H1 (cell line): ENCODE results near the gene DEDD2. TPM values are rescaled to one million over a fixed set of nuclear protein-coding genes. Genes with fewer than 3 reads are reported as not detected.

Source experiments
- CTCF ChIA-PET: fragments of 300-600 bp; sonication (Branson Sonifier 250); formaldehyde crosslinking; loops from one replicate; lab custom pipeline; 2021; ENCODE audit not compliant: partially characterized antibody; lab: Charles Lee
- POLR2A ChIA-PET: fragments of 300-600 bp; sonication (Branson Sonifier 250); formaldehyde crosslinking; loops from one replicate; lab custom pipeline; 2021; ENCODE audit warnings: inconsistent platforms; ENCODE audit not compliant: partially characterized antibody; lab: Charles Lee
- DNase-seq, 2 experiments: peaks; one replicate each; pipeline versions ENCODE4 v3.0.0 to v3.0.0-alpha.2; 2010 to 2022; ENCODE audit warnings: low spot score in 2 of 2, low read depth in 1 of 2, mixed read lengths in 1 of 2
- FAIRE-seq: peaks from 2 replicates; lab custom pipeline; 2011; peaks lifted over from hg19 to GRCh38; lab: Jason Lieb, UNC
- H2AFZ ChIP-seq: 2 replicates; pipeline ENCODE4 v1.8.1; 2012; ENCODE audit warnings: low read length, inconsistent platforms
- H2AK5ac ChIP-seq: 2 replicates; pipeline ENCODE4 v1.6.1; 2013; ENCODE audit warnings: low read depth, low read length
- H2BK120ac ChIP-seq: replicated peaks from 2 replicates; pipeline ENCODE3; 2013; ENCODE audit warnings: low read depth, low read length, inconsistent platforms
- H2BK12ac ChIP-seq: 2 replicates; pipeline ENCODE4 v1.6.1; 2013; ENCODE audit warnings: low read depth, low read length
- H2BK15ac ChIP-seq: 2 replicates; pipeline ENCODE4 v1.6.1; 2013; ENCODE audit warnings: low read length
- H2BK20ac ChIP-seq: 2 replicates; pipeline ENCODE4 v1.6.1; 2013; ENCODE audit warnings: low read length
- H2BK5ac ChIP-seq: 2 replicates; pipeline ENCODE4 v1.6.1; 2013; ENCODE audit warnings: low read depth, low read length
- H3K14ac ChIP-seq: 2 replicates; pipeline ENCODE4 v1.6.1; 2013; ENCODE audit warnings: inconsistent platforms; ENCODE audit not compliant: insufficient read length
- H3K18ac ChIP-seq: 2 replicates; pipeline ENCODE4 v1.6.1; 2013; ENCODE audit warnings: low read length; ENCODE audit errors: extremely low read depth
- H3K23ac ChIP-seq: 2 replicates; pipeline ENCODE4 v1.6.1; 2013; ENCODE audit warnings: inconsistent platforms; ENCODE audit not compliant: insufficient read length
- H3K23me2 ChIP-seq: 2 replicates; pipeline ENCODE4 v1.6.1; 2013; ENCODE audit warnings: low read depth, low read length
- H3K27ac ChIP-seq: 2 replicates; pipeline ENCODE4 v1.6.1; 2011; ENCODE audit warnings: low read depth, low read length, inconsistent platforms
- H3K27me3 ChIP-seq, 4 experiments: replicated peaks in 1 of 4; 1 replicate in 1 of 4; 2 replicates in 3 of 4; pipeline versions ENCODE4 v1.6.1 to v1.8.1; 2011 to 2013; ENCODE audit warnings: low read length in 3 of 4, mild to moderate bottlenecking in 3 of 4, inconsistent platforms in 2 of 4, mixed read lengths in 2 of 4, moderate library complexity in 1 of 4; ENCODE audit not compliant: control insufficient read depth in 3 of 4, insufficient read depth in 3 of 4; ENCODE audit errors: extremely low read depth in 1 of 4
- H3K36me3 ChIP-seq, 4 experiments: 2 replicates each; pipeline versions ENCODE4 v1.6.1 to v1.8.1; 2011 to 2013; ENCODE audit warnings: mild to moderate bottlenecking in 4 of 4, low read length in 3 of 4, moderate library complexity in 2 of 4, control low read depth in 1 of 4, inconsistent platforms in 1 of 4; ENCODE audit not compliant: insufficient read depth in 4 of 4, control insufficient read depth in 2 of 4
- H3K4ac ChIP-seq: replicated peaks from 2 replicates; pipeline ENCODE3; 2013; ENCODE audit warnings: low read length, low read depth, mixed read lengths, inconsistent platforms; ENCODE audit not compliant: insufficient read length
- H3K4me1 ChIP-seq, 4 experiments: replicated peaks in 1 of 4; 1 replicate in 1 of 4; 2 replicates in 3 of 4; pipeline versions ENCODE4 v1.6.1 to v1.8.1; 2011 to 2013; ENCODE audit warnings: low read length in 3 of 4, inconsistent platforms in 2 of 4, mixed read lengths in 1 of 4; ENCODE audit not compliant: insufficient read depth in 4 of 4, control insufficient read depth in 3 of 4
- H3K4me2 ChIP-seq, 2 experiments: 2 replicates each; pipeline versions ENCODE4 v1.6.1 to v1.8.1; 2011 to 2013; ENCODE audit warnings: low read depth in 2 of 2, low read length in 2 of 2, control low read depth in 1 of 2, inconsistent platforms in 1 of 2, mild to moderate bottlenecking in 1 of 2; ENCODE audit not compliant: insufficient read depth in 1 of 2
- H3K4me3 ChIP-seq, 4 experiments: fragments of 200-600, 300-600 bp in 1 of 4; sonication (generic), shearing (Covaris generic), sonication (Bioruptor Twin) in 1 of 4; 2 replicates each; pipeline versions ENCODE4 v1.5.1 to v1.8.1; 2011 to 2016; ENCODE audit warnings: low read length in 4 of 4, low read depth in 3 of 4, control low read depth in 2 of 4, inconsistent platforms in 2 of 4, mild to moderate bottlenecking in 2 of 4, mixed read lengths in 1 of 4, moderate library complexity in 1 of 4; ENCODE audit not compliant: insufficient read depth in 2 of 4; ENCODE audit errors: extremely low read depth in 1 of 4
- H3K56ac ChIP-seq: replicated peaks from 2 replicates; pipeline ENCODE3; 2013; ENCODE audit warnings: low read depth, mild to moderate bottlenecking, mixed read lengths, low read length, inconsistent platforms; ENCODE audit not compliant: insufficient read length
- H3K79me1 ChIP-seq: 2 replicates; pipeline ENCODE4 v1.6.1; 2013; ENCODE audit warnings: low read depth, low read length, control low read depth
- H3K79me2 ChIP-seq, 2 experiments: 2 replicates each; pipeline versions ENCODE4 v1.6.1 to v1.8.1; 2012 to 2013; ENCODE audit warnings: low read length in 2 of 2, mild to moderate bottlenecking in 2 of 2, inconsistent platforms in 1 of 2; ENCODE audit not compliant: insufficient read depth in 2 of 2, control insufficient read depth in 1 of 2
- H3K9ac ChIP-seq, 4 experiments: replicated peaks in 1 of 4; 1 replicate in 1 of 4; 2 replicates in 3 of 4; pipeline versions ENCODE4 v1.6.1 to v1.8.1; 2011 to 2013; ENCODE audit warnings: low read depth in 3 of 4, low read length in 3 of 4, control low read depth in 2 of 4, mild to moderate bottlenecking in 2 of 4, moderate library complexity in 2 of 4, inconsistent platforms in 1 of 4; ENCODE audit errors: extremely low read depth in 1 of 4
- H3K9me3 ChIP-seq, 2 experiments: 2 replicates each; pipeline versions ENCODE4 v1.6.1 to v1.8.1; 2012 to 2013; ENCODE audit warnings: mild to moderate bottlenecking in 2 of 2, moderate library complexity in 2 of 2, control low read depth in 1 of 2, inconsistent platforms in 1 of 2, low read depth in 1 of 2, low read length in 1 of 2, mixed read lengths in 1 of 2; ENCODE audit not compliant: insufficient read depth in 2 of 2
- H4K20me1 ChIP-seq, 2 experiments: replicated peaks in 1 of 2; 2 replicates each; pipeline versions ENCODE3 to v1.8.1; 2011 to 2013; ENCODE audit warnings: inconsistent platforms in 2 of 2, low read length in 2 of 2, mild to moderate bottlenecking in 1 of 2; ENCODE audit not compliant: insufficient read depth in 2 of 2, control insufficient read depth in 1 of 2
- H4K5ac ChIP-seq: 2 replicates; pipeline ENCODE4 v1.6.1; 2013; ENCODE audit warnings: low read length, low read depth, mixed read lengths, inconsistent platforms; ENCODE audit not compliant: insufficient read length
- H4K8ac ChIP-seq: 2 replicates; pipeline ENCODE4 v1.8.0; 2013; ENCODE audit warnings: mild to moderate bottlenecking, moderate library complexity, low read length, inconsistent platforms; ENCODE audit not compliant: insufficient read depth; ENCODE audit errors: extremely low read depth
- H4K91ac ChIP-seq: replicated peaks from 2 replicates; pipeline ENCODE3; 2013; ENCODE audit warnings: low read length, mixed read lengths, inconsistent platforms; ENCODE audit not compliant: insufficient read length
- CBX5 ChIP-seq: fragments of 300-800, 300-1000 bp; sonication (generic); IDR thresholded peaks from 2 replicates; pipeline ENCODE4 v1.7.1; 2016; ENCODE audit warnings: antibody characterized with exemption, low read length, low read depth
- CHD1 ChIP-seq: IDR thresholded peaks from 2 replicates; pipeline ENCODE4 v1.6.1; 2012; ENCODE audit warnings: low read depth, low read length, improper control_type of control experiment
- EZH2 ChIP-seq: fragments of 200-600 bp; sonication (generic); IDR thresholded peaks from 2 replicates; pipeline ENCODE4 v1.7.1; 2012; ENCODE audit warnings: low read depth, mild to moderate bottlenecking, moderate library complexity, low read length, inconsistent platforms; ENCODE audit not compliant: severe bottlenecking
- HDAC6 ChIP-seq: IDR thresholded peaks from one replicate; pipeline ENCODE4 v1.7.1; 2012; ENCODE audit warnings: low read depth, mild to moderate bottlenecking, inconsistent platforms, low read length, moderate library complexity
- MAFK ChIP-seq: IDR thresholded peaks from 2 replicates; pipeline ENCODE4 v1.6.1; 2012; ENCODE audit warnings: low read depth, mild to moderate bottlenecking, improper control_type of control experiment, low read length
- SIRT6 ChIP-seq: IDR thresholded peaks from one replicate; pipeline ENCODE4 v1.7.1; 2012; ENCODE audit warnings: low read length, inconsistent platforms
- TCF12 ChIP-seq: IDR thresholded peaks from 2 replicates; pipeline ENCODE4 v1.6.1; 2011; ENCODE audit warnings: low read depth, mild to moderate bottlenecking, low read length
- WGBS, 2 experiments: shearing (Covaris generic) in 1 of 2; methylation state at CpG; one replicate each; pipeline versions ENCODE4 v1.1.6 to v1.1.7; 2013 to 2015; ENCODE audit warnings: low lambda C conversion rate in 2 of 2, mixed read lengths in 2 of 2, inconsistent platforms in 1 of 2, low coverage in 1 of 2, missing lambda C conversion rate in 1 of 2; ENCODE audit not compliant: insufficient replicate concordance in 2 of 2, insufficient coverage in 1 of 2, insufficient read length in 1 of 2; ENCODE audit errors: extremely low coverage in 1 of 2, missing lambda C conversion rate in 1 of 2; 5-methylcytosine and 5-hydroxymethylcytosine counted together
- polyA plus RNA-seq, 7 experiments: library from polyadenylated mRNA; depleted of rRNA in 3 of 7; stranded (reverse) in 5 of 7; unstranded in 2 of 7; fragments of >200 nt in 5 of 7; fragments of 200-250 nt in 2 of 7; gene quantifications; 1 replicate in 5 of 7; 2 replicates in 1 of 7; 4 replicates in 1 of 7; pipeline versions ENCODE4 v1.2.1 to v1.2.3, GENCODE V29; 2011 to 2013; ENCODE audit warnings: missing spikeins in 2 of 7, mixed read lengths in 2 of 7
- total RNA-seq: library from RNA; stranded (reverse); fragmentation: NEBNext Ultra II Directional; extraction: Animal tissue kit (Norgen Biotek cat#: 25700); gene quantifications from 2 replicates; pipeline ENCODE4 v1.2.1, GENCODE V29; 2021

Gene DEDD2
- total and polyA plus RNA-seq, 2 of the 8 experiments (the other 6 are each of a cell fraction or from before 2014, with no cell fraction given), result 37.8 to 65.0 TPM

DNA sequence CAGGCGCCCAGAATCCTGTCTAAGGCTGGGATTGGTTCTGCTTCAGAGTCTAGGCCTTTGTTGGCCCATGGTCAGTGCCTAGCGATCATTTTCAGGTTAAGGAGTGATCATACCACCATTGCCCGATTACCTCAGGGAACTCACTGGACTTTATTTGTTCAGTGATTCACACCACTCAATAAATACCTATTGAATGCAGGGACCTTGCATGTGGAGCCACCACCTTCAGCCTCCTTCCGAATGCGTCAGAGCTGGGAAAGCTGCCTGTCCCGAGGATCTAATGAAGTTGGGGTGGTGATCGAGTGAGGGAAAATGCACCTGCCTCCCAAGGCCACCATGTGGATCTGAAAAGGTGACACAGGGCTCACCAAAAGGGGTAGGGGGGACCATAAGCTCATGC is 45.2 kb downstream of the DEDD2 start:
- no peak overlapping the region for H4K8ac ChIP-seq
- H2BK15ac ChIP-seq, result no peak overlapping the region; the same call in 1 of the 2 replicates
- peaks cover 0 to under 1% of the 10 kb centered on the region in 2 experiments for H4K20me1 ChIP-seq
- no peak overlapping the region for H2BK12ac ChIP-seq
- ChIA-PET CTCF (interaction anchor here (0.6 to 1.0 kb wide), 2 partner anchors 35 to 1471 kb away, joined by 3 to 4 read pairs; no protein-coding TSS in a partner anchor), POLR2A (interaction anchor here (1.0 kb wide), 1 partner anchor 71 kb away, joined by 3 read pairs; no protein-coding TSS in a partner anchor)
- no peak for DNase-seq
- no peak for FAIRE-seq
- H3K79me1 ChIP-seq, result no peaks in the 10 kb centered on the region
- peaks cover 0 to 7% (median 2%) of the 10 kb centered on the region in 4 experiments; a peak in 3 of 7 replicates for H3K4me1 ChIP-seq
- no peak overlapping the region for H3K4me2 ChIP-seq
- no peak overlapping the region for H4K91ac ChIP-seq
- H3K36me3 ChIP-seq, result no peaks in the 10 kb centered on the region
- H3K4me3 ChIP-seq, result no peak overlapping the region
- WGBS, 2 experiments, result 90% methylated on average over 7 of the region's 7 CpGs; no CpG with 5 or more reads in 1 of the 2 experiments
- no peak overlapping the region for H3K14ac ChIP-seq
- no peak overlapping the region for H4K5ac ChIP-seq
- H3K23ac ChIP-seq, result no peak overlapping the region
- no peak overlapping the region for H3K27ac ChIP-seq
- H3K18ac ChIP-seq, result no peak overlapping the region
- H3K56ac ChIP-seq, result no peak overlapping the region
- H3K9me3 ChIP-seq, result no peaks in the 10 kb centered on the region
- H2AFZ ChIP-seq, result no peak overlapping the region
- no peak overlapping the region for H2BK5ac ChIP-seq
- H2BK20ac ChIP-seq, result no peak overlapping the region
- H3K27me3 ChIP-seq, result peaks cover 16 to 34% (median 25%) of the 10 kb centered on the region in 4 experiments
- no peak overlapping the region for H2AK5ac ChIP-seq
- H2BK120ac ChIP-seq, result no peak overlapping the region
- H3K9ac ChIP-seq, result no peak overlapping the region
- no peaks in the 10 kb centered on the region for H3K79me2 ChIP-seq
- no peak for TF ChIP-seq CBX5
- TF ChIP-seq CHD1, result no peak
- no peak for TF ChIP-seq MAFK
- no peak for TF ChIP-seq SIRT6
- no peak for TF ChIP-seq EZH2
- no peak for TF ChIP-seq HDAC6
- TF ChIP-seq TCF12, result no peak
- TF ChIP-seq, all 59 proteins: peak for 0
- peaks cover 8% of the 10 kb centered on the region; the same call in 1 of the 2 replicates for H3K23me2 ChIP-seq
- H3K4ac ChIP-seq, result no peak overlapping the region
